GM12878 (cell line): ENCODE results near the gene FIZ1. TPM values are rescaled to one million over a fixed set of nuclear protein-coding genes. Genes with fewer than 3 reads are reported as not detected.

Experiments
- ATAC-seq: fragments of 200-7000 bp; cut with Tn5 transposase; 3 replicates; pipeline ENCODE4 v1.9.1; 2020; ENCODE audit warnings: mild to moderate bottlenecking, moderate library complexity
- BruUV-seq: library from RNA; stranded (reverse); fragments of 400-500 nt; replicated peaks from 2 replicates; lab custom pipeline; 2021; lab: Mats Ljungman, UMichigan
- CTCF ChIA-PET: fragments of 300-600 bp; sonication (Branson Sonifier 250); formaldehyde crosslinking; extraction: SDS; loops from one replicate; lab custom pipeline; 2021; ENCODE audit warnings: inconsistent platforms; lab: Yijun Ruan, JAX
- POLR2A ChIA-PET: fragments of 350-600 bp; formaldehyde crosslinking; extraction: SDS; loops from one replicate; lab custom pipeline; 2021; ENCODE audit warnings: inconsistent platforms; lab: Charles Lee
- RAD21 ChIA-PET: fragments of 300-600 bp; sonication (Branson Sonifier 250); formaldehyde crosslinking; loops from one replicate; lab custom pipeline; 2023; ENCODE audit warnings: antibody characterized with exemption; ENCODE audit not compliant: unreplicated experiment; lab: Charles Lee
- SMC1A ChIA-PET: fragments of 300-600 bp; sonication (Branson Sonifier 250); formaldehyde crosslinking; loops from one replicate; lab custom pipeline; 2023; ENCODE audit not compliant: unreplicated experiment, uncharacterized antibody; lab: Charles Lee
- DNase-seq: peaks from one replicate; pipeline ENCODE4 v3.0.0-alpha.2; 2011; ENCODE audit warnings: low read depth, low spot score
- FAIRE-seq: peaks from 3 replicates; lab custom pipeline; 2011; peaks lifted over from hg19 to GRCh38; lab: Jason Lieb, UNC
- H2AFZ ChIP-seq: 2 replicates; pipeline ENCODE4 v1.6.0; 2011; ENCODE audit warnings: low read depth, low read length, control low read depth; ENCODE audit not compliant: control insufficient read depth
- H3K27ac ChIP-seq: 2 replicates; pipeline ENCODE4 v1.5.1; 2011; ENCODE audit warnings: control low read depth; ENCODE audit not compliant: control insufficient read depth, insufficient read depth
- H3K27me3 ChIP-seq, 2 experiments: replicated peaks in 1 of 2; 2 replicates each; pipeline versions ENCODE4 v1.6.0 to v1.6.1; 2011; ENCODE audit warnings: low read length in 1 of 2; ENCODE audit not compliant: control insufficient read depth in 2 of 2, insufficient read depth in 2 of 2
- H3K36me3 ChIP-seq, 2 experiments: 2 replicates each; pipeline ENCODE4 v1.5.1; 2011; ENCODE audit warnings: low read length in 1 of 2; ENCODE audit not compliant: control insufficient read depth in 2 of 2, insufficient read depth in 2 of 2
- H3K4me1 ChIP-seq: 2 replicates; pipeline ENCODE4 v1.6.1; 2011; ENCODE audit warnings: mild to moderate bottlenecking, low read length, moderate library complexity, mixed read lengths; ENCODE audit not compliant: control insufficient read depth, insufficient read depth
- H3K4me2 ChIP-seq: 2 replicates; pipeline ENCODE4 v1.6.0; 2011; ENCODE audit warnings: control low read depth; ENCODE audit not compliant: control insufficient read depth, insufficient read depth
- H3K4me3 ChIP-seq: fragments of 200-600 bp; sonication (generic); 2 replicates; pipeline ENCODE4 v1.5.1; 2016
- H3K79me2 ChIP-seq: 2 replicates; pipeline ENCODE4 v1.6.0; 2011; ENCODE audit warnings: low read length; ENCODE audit not compliant: control insufficient read depth, insufficient read depth
- H3K9ac ChIP-seq: 2 replicates; pipeline ENCODE4 v1.8.0; 2011; ENCODE audit warnings: low read length, control low read depth, mixed read lengths; ENCODE audit not compliant: control insufficient read depth, insufficient read depth
- H3K9me3 ChIP-seq: replicated peaks from 3 replicates; pipeline ENCODE4 v1.5.1; 2011; ENCODE audit warnings: mild to moderate bottlenecking, low read length; ENCODE audit not compliant: control insufficient read depth, insufficient read depth
- H4K20me1 ChIP-seq: 2 replicates; pipeline ENCODE4 v1.6.0; 2011; ENCODE audit not compliant: control insufficient read depth, insufficient read depth
- ETV6 ChIP-seq, 2 experiments: fragments of 450-650 bp in 1 of 2; IDR thresholded peaks in 1 of 2; conservative IDR thresholded peaks in 1 of 2; 2 replicates each; pipeline ENCODE4 v1.6.1; 2014; ENCODE audit warnings: antibody characterized with exemption in 1 of 2, borderline replicate concordance in 1 of 2, low read depth in 1 of 2, mild to moderate bottlenecking in 1 of 2, moderate library complexity in 1 of 2
- IKZF2 ChIP-seq, 2 experiments: fragments of 450-650 bp; IDR thresholded peaks; 2 replicates each; pipeline ENCODE4 v1.6.1; 2017; ENCODE audit warnings: mild to moderate bottlenecking in 2 of 2, moderate library complexity in 2 of 2
- IRF4 ChIP-seq: IDR thresholded peaks from 2 replicates; pipeline ENCODE4 v1.6.1; 2011; ENCODE audit warnings: low read depth, low read length
- JUND ChIP-seq: IDR thresholded peaks from 2 replicates; pipeline ENCODE4 v1.6.1; 2012; ENCODE audit warnings: low read depth, mild to moderate bottlenecking, low read length, improper control_type of control experiment, moderate library complexity
- MTA3 ChIP-seq: IDR thresholded peaks from 2 replicates; pipeline ENCODE4 v1.6.1; 2012; ENCODE audit warnings: low read length, inconsistent platforms, borderline replicate concordance
- NR2C1 ChIP-seq: fragments of 450-650 bp; IDR thresholded peaks from 2 replicates; pipeline ENCODE4 v1.6.1; 2017; ENCODE audit warnings: antibody characterized with exemption, mild to moderate bottlenecking, moderate library complexity
- SIN3A ChIP-seq: IDR thresholded peaks from 2 replicates; pipeline ENCODE4 v1.6.1; 2012; ENCODE audit warnings: low read depth, low read length, improper control_type of control experiment
- SMARCA5 ChIP-seq: fragments of 450-650 bp; IDR thresholded peaks from 2 replicates; pipeline ENCODE4 v1.6.1; 2017; ENCODE audit warnings: mild to moderate bottlenecking
- TCF7 ChIP-seq: IDR thresholded peaks from 2 replicates; pipeline ENCODE4 v1.6.1; 2014; ENCODE audit warnings: antibody characterized with exemption, borderline replicate concordance
- ZNF217 ChIP-seq: fragments of 450-650 bp; IDR thresholded peaks from 2 replicates; pipeline ENCODE4 v1.6.1; 2017; ENCODE audit warnings: antibody characterized with exemption, mild to moderate bottlenecking
- ZNF622 ChIP-seq: fragments of 450-650 bp; IDR thresholded peaks from 2 replicates; pipeline ENCODE4 v1.6.1; 2017; ENCODE audit warnings: mild to moderate bottlenecking, inconsistent platforms
- WGBS: methylation state at CpG from one replicate; pipeline ENCODE4 v1.1.6; 2016; ENCODE audit warnings: low lambda C conversion rate; ENCODE audit not compliant: insufficient replicate concordance, insufficient coverage; ENCODE audit errors: missing lambda C conversion rate; 5-methylcytosine and 5-hydroxymethylcytosine counted together
- in situ Hi-C: fragments of 300-500 bp; cut with MboI; formaldehyde crosslinking; loops from 9 replicates; pipeline ENCODE4 v1.14.3; 2018; ENCODE audit warnings: mixed read lengths
- intact Hi-C: fragments of 100-400 bp; cut with micrococcal nuclease; formaldehyde crosslinking; loops from one replicate; pipeline ENCODE4 v1.14.2; 2022; ENCODE audit not compliant: unreplicated experiment
- polyA plus RNA-seq, 11 experiments: library from polyadenylated mRNA; depleted of rRNA in 4 of 11; unstranded in 6 of 11; stranded (reverse) in 5 of 11; fragments of >200 nt; fragmentation: Nextera tagmentation in 4 of 11; fragmentation: Illumina TruSeq in 1 of 11; extraction: Ambion mirVana in 4 of 11; extraction: Trizol in 1 of 11; gene quantifications; 1 replicate in 1 of 11; 2 replicates in 10 of 11; pipeline versions ENCODE4 v1.2.1 to v1.2.3, GENCODE V29; 2011 to 2016; ENCODE audit warnings: inconsistent platforms in 2 of 11, missing spikeins in 2 of 11, low read depth in 1 of 11
- total RNA-seq, 4 experiments: library from RNA; depleted of rRNA in 3 of 4; stranded (reverse); fragments of >200 nt in 3 of 4; fragmentation: Illumina TruSeq in 1 of 4; extraction: Trizol in 1 of 4; gene quantifications; 2 replicates each; pipeline versions ENCODE4 v1.2.1 to v1.2.3, GENCODE V29; 2013 to 2021
- TF ChIP-seq, protein P1 (sequence below): IDR thresholded peaks from 2 replicates; pipeline ENCODE4 v1.6.1; 2012; ENCODE audit warnings: mild to moderate bottlenecking, low read depth, low read length
- TF ChIP-seq, protein P2 (sequence below): fragments of 450-650 bp; IDR thresholded peaks from 2 replicates; pipeline ENCODE4 v1.6.1; 2016; ENCODE audit warnings: mild to moderate bottlenecking

FIZ1 gene
- total and polyA plus RNA-seq, 10 of the 15 experiments (the other 5 are each of a cell fraction or from before 2014, with no cell fraction given) = 0.60 to 16.8 (median 4.2) TPM

DNA sequence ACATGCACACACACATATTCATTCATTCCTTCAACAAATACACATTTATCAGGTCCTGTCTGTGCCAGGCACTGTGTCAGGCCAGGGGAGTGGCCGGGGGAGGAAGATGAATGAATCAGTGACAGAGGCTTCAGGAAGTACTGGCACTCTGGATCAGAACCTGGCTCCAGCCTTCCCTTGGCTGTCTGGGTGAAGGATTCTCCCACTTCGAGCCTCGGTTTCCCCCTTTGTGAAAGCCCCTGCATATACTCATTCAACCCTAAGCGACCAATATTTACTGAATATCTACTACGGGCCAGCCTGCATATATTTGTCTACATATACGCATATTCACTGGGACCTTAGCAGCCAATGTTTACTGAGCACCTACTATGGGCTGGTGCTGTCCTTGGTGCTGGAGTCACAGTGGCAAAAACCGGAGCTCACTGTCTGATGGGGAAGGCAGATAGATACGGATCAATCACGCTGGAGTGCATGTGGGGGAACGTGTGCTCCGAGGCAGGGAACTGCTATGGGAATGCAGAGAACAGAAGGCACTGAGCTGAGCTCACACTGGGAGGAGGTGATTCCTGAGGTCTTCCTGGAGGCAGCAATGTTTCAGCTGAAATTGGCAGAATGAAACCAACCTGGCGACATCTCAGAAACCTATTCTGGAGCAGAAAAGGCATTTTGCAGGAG is 18.0 kb downstream of the FIZ1 start:
- peak overlapping the region; percentile 66 for H3K9ac ChIP-seq
- peaks cover 0 to 5% of the 10 kb centered on the region in 2 experiments; a peak in 1 of 4 replicates for H3K36me3 ChIP-seq
- BruUV-seq = no TSS peak
- WGBS = 70% methylated on average over 12 of the region's 12 CpGs
- no peaks in the 10 kb centered on the region for H4K20me1 ChIP-seq
- H3K9me3 ChIP-seq = no peaks in the 10 kb centered on the region
- TF ChIP-seq SMARCA5 = 0 out of 2 replicates have a peak, but pooled peaks have one; percentile 17
- TF ChIP-seq SIN3A = 0 out of 2 replicates have a peak, but pooled peaks have one; percentile 7
- TF ChIP-seq ZNF622 = no peak
- TF ChIP-seq NR2C1 = no peak
- 0 out of 2 replicates have a peak, but pooled peaks have one; percentile 24 for TF ChIP-seq TCF7
- TF ChIP-seq, protein P1, sequence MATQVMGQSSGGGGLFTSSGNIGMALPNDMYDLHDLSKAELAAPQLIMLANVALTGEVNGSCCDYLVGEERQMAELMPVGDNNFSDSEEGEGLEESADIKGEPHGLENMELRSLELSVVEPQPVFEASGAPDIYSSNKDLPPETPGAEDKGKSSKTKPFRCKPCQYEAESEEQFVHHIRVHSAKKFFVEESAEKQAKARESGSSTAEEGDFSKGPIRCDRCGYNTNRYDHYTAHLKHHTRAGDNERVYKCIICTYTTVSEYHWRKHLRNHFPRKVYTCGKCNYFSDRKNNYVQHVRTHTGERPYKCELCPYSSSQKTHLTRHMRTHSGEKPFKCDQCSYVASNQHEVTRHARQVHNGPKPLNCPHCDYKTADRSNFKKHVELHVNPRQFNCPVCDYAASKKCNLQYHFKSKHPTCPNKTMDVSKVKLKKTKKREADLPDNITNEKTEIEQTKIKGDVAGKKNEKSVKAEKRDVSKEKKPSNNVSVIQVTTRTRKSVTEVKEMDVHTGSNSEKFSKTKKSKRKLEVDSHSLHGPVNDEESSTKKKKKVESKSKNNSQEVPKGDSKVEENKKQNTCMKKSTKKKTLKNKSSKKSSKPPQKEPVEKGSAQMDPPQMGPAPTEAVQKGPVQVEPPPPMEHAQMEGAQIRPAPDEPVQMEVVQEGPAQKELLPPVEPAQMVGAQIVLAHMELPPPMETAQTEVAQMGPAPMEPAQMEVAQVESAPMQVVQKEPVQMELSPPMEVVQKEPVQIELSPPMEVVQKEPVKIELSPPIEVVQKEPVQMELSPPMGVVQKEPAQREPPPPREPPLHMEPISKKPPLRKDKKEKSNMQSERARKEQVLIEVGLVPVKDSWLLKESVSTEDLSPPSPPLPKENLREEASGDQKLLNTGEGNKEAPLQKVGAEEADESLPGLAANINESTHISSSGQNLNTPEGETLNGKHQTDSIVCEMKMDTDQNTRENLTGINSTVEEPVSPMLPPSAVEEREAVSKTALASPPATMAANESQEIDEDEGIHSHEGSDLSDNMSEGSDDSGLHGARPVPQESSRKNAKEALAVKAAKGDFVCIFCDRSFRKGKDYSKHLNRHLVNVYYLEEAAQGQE = peak; percentile 92
- TF ChIP-seq JUND = no peak
- peak; percentile 60; the same call in 1 of the 2 replicates for TF ChIP-seq MTA3
- TF ChIP-seq ETV6 (conservative IDR thresholded peaks at IDR 0.05 in 1 of 2, IDR thresholded peaks at IDR 0.05 in 1 of 2; ENCODE audit: borderline replicate concordance in 1 of 2, low read depth in 1 of 2) = peak in 1 of 2 experiments; percentile 4; a peak in 1 of 4 replicates
- TF ChIP-seq IRF4 = no peak
- TF ChIP-seq ZNF217 = peak; percentile 44; the same call in 1 of the 2 replicates
- TF ChIP-seq, protein P2, sequence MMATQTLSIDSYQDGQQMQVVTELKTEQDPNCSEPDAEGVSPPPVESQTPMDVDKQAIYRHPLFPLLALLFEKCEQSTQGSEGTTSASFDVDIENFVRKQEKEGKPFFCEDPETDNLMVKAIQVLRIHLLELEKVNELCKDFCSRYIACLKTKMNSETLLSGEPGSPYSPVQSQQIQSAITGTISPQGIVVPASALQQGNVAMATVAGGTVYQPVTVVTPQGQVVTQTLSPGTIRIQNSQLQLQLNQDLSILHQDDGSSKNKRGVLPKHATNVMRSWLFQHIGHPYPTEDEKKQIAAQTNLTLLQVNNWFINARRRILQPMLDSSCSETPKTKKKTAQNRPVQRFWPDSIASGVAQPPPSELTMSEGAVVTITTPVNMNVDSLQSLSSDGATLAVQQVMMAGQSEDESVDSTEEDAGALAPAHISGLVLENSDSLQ = 0 out of 2 replicates have a peak, but pooled peaks have one; percentile 37
- no peak; a peak in 2 of 4 replicates for TF ChIP-seq IKZF2 (IDR thresholded peaks at IDR 0.05)
- no peak; the same call in 1 of the 3 replicates for ATAC-seq
- peak overlapping the region; percentile 56 for H3K4me2 ChIP-seq
- peak overlapping the region; percentile 93 for H3K4me3 ChIP-seq
- peaks cover 11% of the 10 kb centered on the region for H3K79me2 ChIP-seq
- CTCF ChIA-PET = interaction anchor here (1.1 to 2.3 kb wide), 3 partner anchors 25 to 73 kb away, joined by 3 to 5 read pairs (median 5); partner anchors contain the start of gene ZNF865
- H3K27me3 ChIP-seq = no peaks in the 10 kb centered on the region
- DNase-seq = no peak
- in situ Hi-C loops = no loop called here
- 0 out of 2 replicates have a peak, but pooled peaks cover 3% of the 10 kb centered on the region for H3K4me1 ChIP-seq
- POLR2A ChIA-PET = interaction anchor here (0.5 to 1.5 kb wide), 5 partner anchors 8 to 53 kb away, joined by 3 to 5 read pairs (median 4); partner anchors contain the start of gene FIZ1
- RAD21 ChIA-PET = interaction anchor here (0.8 to 1.3 kb wide), 2 partner anchors 18 to 45 kb away, joined by 3 to 4 read pairs; partner anchors contain the start of gene FIZ1
- H2AFZ ChIP-seq = peak overlapping the region; percentile 82
- FAIRE-seq = peak; percentile 54
- peak overlapping the region; percentile 52; the same call in 1 of the 2 replicates for H3K27ac ChIP-seq
- SMC1A ChIA-PET = interaction anchor here (1.1 kb wide), 1 partner anchor 67 kb away, joined by 5 read pairs; no protein-coding TSS in a partner anchor
- intact Hi-C loops = no loop called here
